K562 (cell line): ENCODE data around the gene LPIN1. TPM values are rescaled to one million over a fixed set of nuclear protein-coding genes. Genes with fewer than 3 reads are reported as not detected.

Source experiments
- ATAC-seq: fragments of 200-7000 bp; cut with Tn5 transposase; 3 replicates; pipeline ENCODE4 v1.9.1; 2020; ENCODE audit warnings: moderate library complexity
- BruUV-seq: library from RNA; stranded (reverse); fragments of 400-500 nt; replicated peaks from 2 replicates; lab custom pipeline; 2021; lab: Mats Ljungman, UMichigan
- CTCF ChIA-PET: fragments of 300-600 bp; formaldehyde crosslinking; extraction: SDS; loops from one replicate; lab custom pipeline; 2021; ENCODE audit warnings: low intra/inter-chr PET ratio; lab: Yijun Ruan, JAX
- POLR2A ChIA-PET: fragments of 300-600, 350-650 bp; sonication (Branson Sonifier 250); formaldehyde crosslinking; extraction: SDS; loops from one replicate; lab custom pipeline; 2021; ENCODE audit warnings: antibody characterized with exemption, inconsistent platforms; lab: Yijun Ruan, JAX
- DNase-seq, 4 experiments: peaks; one replicate each; pipeline versions ENCODE4 v3.0.0 to v3.0.0-alpha.2; 2011 to 2018; ENCODE audit warnings: low spot score in 3 of 4, mixed read lengths in 3 of 4; ENCODE audit errors: extremely low read depth in 1 of 4
- FAIRE-seq: peaks from 2 replicates; lab custom pipeline; 2011; peaks lifted over from hg19 to GRCh38; lab: Jason Lieb, UNC
- H2AFZ ChIP-seq: 2 replicates; pipeline ENCODE4 v1.6.0; 2011; ENCODE audit warnings: low read depth, low read length, control low read depth, inconsistent platforms
- H3K27ac ChIP-seq: fragments of 200-600 bp; 3 replicates; pipeline ENCODE4 v1.8.0; 2011; ENCODE audit warnings: low read depth, mild to moderate bottlenecking, control low read depth, inconsistent platforms, low read length, moderate library complexity, mixed read lengths; ENCODE audit errors: extremely low read depth
- H3K27me3 ChIP-seq, 2 experiments: fragments of 300-600 bp in 1 of 2; 2 replicates in 1 of 2; 3 replicates in 1 of 2; pipeline versions ENCODE4 v1.6.0 to v1.8.0; 2011; ENCODE audit warnings: inconsistent platforms in 2 of 2, low read length in 2 of 2, mild to moderate bottlenecking in 1 of 2, mixed read lengths in 1 of 2, moderate library complexity in 1 of 2; ENCODE audit not compliant: control insufficient read depth in 2 of 2, insufficient read depth in 2 of 2
- H3K36me3 ChIP-seq: fragments of 300-600 bp; 3 replicates; pipeline ENCODE4 v1.8.0; 2011; ENCODE audit warnings: mild to moderate bottlenecking, low read length, inconsistent platforms; ENCODE audit not compliant: control insufficient read depth, insufficient read depth
- H3K4me1 ChIP-seq, 2 experiments: fragments of 200-600 bp in 1 of 2; replicated peaks in 1 of 2; 2 replicates in 1 of 2; 3 replicates in 1 of 2; pipeline versions ENCODE4 v1.5.1 to v1.8.0; 2011; ENCODE audit warnings: inconsistent platforms in 2 of 2, low read length in 2 of 2, mild to moderate bottlenecking in 1 of 2, mixed read lengths in 1 of 2, moderate library complexity in 1 of 2; ENCODE audit not compliant: control insufficient read depth in 2 of 2, insufficient read depth in 2 of 2
- H3K4me2 ChIP-seq: 2 replicates; pipeline ENCODE4 v1.6.1; 2011; ENCODE audit warnings: low read length, control low read depth, inconsistent platforms, mixed read lengths; ENCODE audit not compliant: insufficient read depth
- H3K4me3 ChIP-seq: fragments of 200-600 bp; sonication (generic), shearing (Covaris generic); 2 replicates; pipeline ENCODE4 v1.5.1; 2016; ENCODE audit warnings: control low read depth, inconsistent platforms
- H3K79me2 ChIP-seq: fragments of 200-600 bp; 3 replicates; pipeline ENCODE4 v1.8.0; 2011; ENCODE audit warnings: low read length, inconsistent platforms; ENCODE audit not compliant: control insufficient read depth, insufficient read depth
- H3K9ac ChIP-seq, 2 experiments: 2 replicates each; pipeline versions ENCODE4 v1.6.0 to v1.6.1; 2011; ENCODE audit warnings: low read depth in 2 of 2, low read length in 2 of 2, control low read depth in 1 of 2, inconsistent platforms in 1 of 2, mild to moderate bottlenecking in 1 of 2, mixed read lengths in 1 of 2; ENCODE audit not compliant: insufficient read depth in 1 of 2
- H3K9me1 ChIP-seq: one replicate; pipeline ENCODE4 v1.6.0; 2011; ENCODE audit warnings: inconsistent platforms, mild to moderate bottlenecking, low read length, moderate library complexity; ENCODE audit not compliant: control insufficient read depth, insufficient read depth
- H3K9me3 ChIP-seq: replicated peaks from 2 replicates; pipeline ENCODE4 v1.5.1; 2011; ENCODE audit warnings: low read depth, low read length, inconsistent platforms; ENCODE audit not compliant: control insufficient read depth, insufficient read depth
- H4K20me1 ChIP-seq: replicated peaks from 2 replicates; pipeline ENCODE4 v1.6.1; 2011; ENCODE audit warnings: low read length, inconsistent platforms, mixed read lengths; ENCODE audit not compliant: control insufficient read depth, insufficient read depth
- ARID3B ChIP-seq: fragments of 250-450 bp; sonication (Bioruptor Pico); IDR thresholded peaks from 2 replicates; pipeline ENCODE4 v1.4.0; 2020; ENCODE audit warnings: borderline replicate concordance
- ZNF124 ChIP-seq: sonication (generic); formaldehyde crosslinking; IDR thresholded peaks from 2 replicates; pipeline ENCODE4 v1.8.1; 2022; ENCODE audit warnings: missing genetic modification reagents
- WGBS: fragments of 100-300 bp; shearing (Covaris generic); methylation state at CpG from one replicate; pipeline ENCODE4 v1.1.6; 2016; ENCODE audit warnings: low coverage, mixed read lengths; ENCODE audit not compliant: insufficient coverage; ENCODE audit errors: missing lambda C conversion rate; 5-methylcytosine and 5-hydroxymethylcytosine counted together
- in situ Hi-C: fragments of 300-500 bp; cut with MboI; formaldehyde crosslinking; loops from 4 replicates; pipeline ENCODE4 v1.15.0; 2018; ENCODE audit warnings: inconsistent platforms, mixed read lengths
- intact Hi-C: fragments of 100-400 bp; cut with micrococcal nuclease; formaldehyde crosslinking; loops from 2 replicates; pipeline ENCODE4 v1.14.2; 2022
- polyA plus RNA-seq, 8 experiments: library from polyadenylated mRNA; depleted of rRNA in 4 of 8; stranded (reverse) in 5 of 8; unstranded in 3 of 8; fragments of >200 nt; fragmentation: Nextera tagmentation in 2 of 8; fragmentation: Illumina TruSeq in 1 of 8; extraction: Ambion mirVana in 2 of 8; extraction: Trizol in 1 of 8; gene quantifications; 2 replicates each; pipeline versions ENCODE4 v1.2.1 to v1.2.3, GENCODE V29; 2011 to 2014; ENCODE audit warnings: inconsistent platforms in 1 of 8, missing spikeins in 1 of 8
- total RNA-seq, 7 experiments: library from RNA; depleted of rRNA in 6 of 7; stranded (reverse); fragments of >200 nt in 6 of 7; fragmentation: Illumina TruSeq in 2 of 7; extraction: Trizol in 2 of 7; gene quantifications; 2 replicates each; pipeline versions ENCODE4 v1.2.1 to v1.2.3, GENCODE V29; 2011 to 2021; ENCODE audit warnings: low replicate concordance in 1 of 7

The LPIN1 gene
- total and polyA plus RNA-seq, 9 of the 15 experiments (the other 6 are each of a cell fraction or from before 2014, with no cell fraction given) = 9.2 to 84.0 (median 27.8) TPM

- ATAC-seq = no peak; the same call in 2 of the 3 replicates
- no TSS peak for BruUV-seq
- H3K4me3 ChIP-seq = no peak overlapping the region
These were observed 17.9 kb downstream of the LPIN1 start for GRCh38 chr2:11764359-11764758.

More at GRCh38 chr2:11764359-11764758, 17.9 kb downstream of the LPIN1 start:
- POLR2A ChIA-PET = interaction anchor here (1.1 to 1.4 kb wide), 2 partner anchors 11 to 13 kb away, joined by 3 to 4 read pairs; no protein-coding TSS in a partner anchor
- Histone ChIP-seq H3K9me1 (no peaks in the 10 kb centered on the region), H2AFZ (no peak overlapping the region), H3K79me2 (peaks cover 44% of the 10 kb centered on the region), H3K4me2 (no peak overlapping the region), H3K27me3 (no peaks in the 10 kb centered on the region), H3K36me3 (peaks cover 57% of the 10 kb centered on the region), H4K20me1 (peaks cover 7% of the 10 kb centered on the region), H3K4me1 (peaks cover 17 to 31% of the 10 kb centered on the region in 2 experiments), H3K9ac (no peak overlapping the region; a peak in 1 of 4 replicates), H3K9me3 (no peaks in the 10 kb centered on the region), H3K27ac (no peak overlapping the region)
- DNase-seq (peak in 1 of 4 experiments; percentile 27), FAIRE-seq (no peak)
- in situ Hi-C loops (no loop called here), intact Hi-C loops (no loop called here)
- CTCF ChIA-PET = no interaction called here
- TF ChIP-seq ARID3B (CRISPR knock-in tag) (no peak), ZNF124 (CRISPR knock-in tag) (no peak)
- WGBS = 52% methylated on average over 4 of the region's 4 CpGs
